K562 treated with DMSO at 1 percent for 24 hours (cell line): Measurements from ENCODE around the gene HHAT. TPM values are rescaled to one million over a fixed set of nuclear protein-coding genes. Genes with fewer than 3 reads are reported as not detected.

Experiments used
- total RNA-seq: library from RNA; unstranded; fragments of 300-600 nt; gene quantifications from 2 replicates; pipeline ENCODE4 v1.2.3, GENCODE V29; 2022; ENCODE audit warnings: low read depth; ENCODE audit not compliant: insufficient read depth

Gene HHAT
- 0.12 TPM in 1 of 2 replicates, not detected in the other for total RNA-seq

GRCh38 chr1:210328746-210329503, at the start of gene HHAT:
TSS of gene HHAT (plus strand) at chr1:210328902. CDS start at chr1:210348976, 20,074 bp downstream.

Other genes with a start within 250 kb of the HHAT start
- 0.05 TPM in 1 of 2 replicates, not detected in the other for gene SERTAD4, start 96.1 kb upstream of the HHAT start, total RNA-seq